ENCODE data around the gene GPATCH1. TPM values are rescaled to one million over a fixed set of nuclear protein-coding genes. Genes with fewer than 3 reads are reported as not detected.

The GPATCH1 gene
- total RNA-seq, 1 donor from 2014 or later = 4.0 TPM

GRCh38 chr19:33063753-33064457 lies 17.1 kb upstream of the GPATCH1 start:
- DNase-seq (ENCODE audit: low spot score) = peak; percentile 48
- peak; percentile 36 for ATAC-seq

GRCh38 chr19:33064458-33064791 lies 16.6 kb upstream of the GPATCH1 start:
- ATAC-seq = peak; percentile 85

DNA sequence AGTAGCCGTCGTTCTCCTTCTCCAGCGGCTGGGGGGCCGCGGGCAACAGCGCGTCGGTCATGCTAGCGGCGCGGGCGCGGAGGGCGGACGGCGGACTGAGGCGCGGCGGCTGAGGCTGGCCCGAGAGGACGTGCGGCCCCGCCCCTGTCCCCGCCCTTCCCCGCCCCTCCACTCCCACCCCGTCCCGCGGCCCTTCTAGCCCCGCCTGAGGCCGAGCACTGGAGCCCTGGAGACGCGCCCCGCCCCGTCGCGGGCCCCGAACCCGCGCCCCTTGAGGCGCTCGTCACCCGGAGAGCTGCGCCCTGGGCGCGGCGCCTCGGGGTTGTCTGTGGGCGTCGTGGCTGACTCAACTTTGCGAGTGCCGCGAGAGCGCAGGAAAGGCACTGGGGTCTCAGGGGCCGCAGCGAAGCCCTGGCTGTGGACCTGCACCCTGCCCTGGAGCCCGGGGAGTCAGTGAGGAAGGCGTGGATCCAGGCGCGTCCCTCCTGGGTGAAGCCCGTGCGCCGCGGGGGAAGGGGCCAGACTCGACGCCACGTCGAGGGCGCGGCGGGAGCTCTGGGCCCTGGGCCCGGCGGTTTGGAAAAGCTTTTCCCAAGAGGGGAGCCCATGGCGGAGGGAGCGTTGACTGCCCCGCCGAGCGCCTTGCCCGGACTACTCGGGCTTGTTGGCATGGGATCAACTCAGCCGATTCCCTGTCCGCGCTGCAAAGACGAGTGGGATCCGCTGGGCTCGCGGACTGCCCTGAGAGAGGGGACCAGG lies 16.0 kb upstream of the GPATCH1 start, which contains the start of gene RHPN2:
Gene RHPN2, minus strand, starts transcription at position 97 of the 759 bp plus-strand sequence. Its CDS starts 36 bp downstream, at position 61.
- peak; percentile 92 for ATAC-seq
- peak; percentile 81 for DNase-seq (ENCODE audit: low spot score)

More at GRCh38 chr19:33064458-33064791, 16.6 kb upstream of the GPATCH1 start:
- DNase-seq (ENCODE audit: low spot score) = peak; percentile 77

DNA sequence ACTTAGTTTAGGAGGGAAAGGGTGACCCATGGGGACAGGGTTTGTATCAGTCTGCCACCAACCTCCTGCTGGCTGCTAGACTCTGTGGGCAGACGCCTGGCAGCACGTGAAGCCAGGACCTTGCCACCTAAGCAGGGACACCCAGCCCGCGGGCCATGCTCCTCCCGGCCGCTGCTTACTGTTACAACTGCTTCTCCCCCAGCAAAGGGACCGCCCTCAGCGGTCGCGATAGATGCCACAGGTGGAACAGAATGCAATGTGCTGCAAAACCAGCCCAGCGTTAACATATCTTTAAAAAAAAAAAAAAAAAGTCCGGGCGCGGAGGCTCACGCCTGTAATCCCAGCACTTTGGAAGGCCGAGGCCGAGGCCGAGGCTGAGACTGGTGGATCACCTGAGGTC lies 14.4 kb upstream of the GPATCH1 start:
- no peak for DNase-seq (ENCODE audit: low spot score)
- no peak for ATAC-seq

DNA sequence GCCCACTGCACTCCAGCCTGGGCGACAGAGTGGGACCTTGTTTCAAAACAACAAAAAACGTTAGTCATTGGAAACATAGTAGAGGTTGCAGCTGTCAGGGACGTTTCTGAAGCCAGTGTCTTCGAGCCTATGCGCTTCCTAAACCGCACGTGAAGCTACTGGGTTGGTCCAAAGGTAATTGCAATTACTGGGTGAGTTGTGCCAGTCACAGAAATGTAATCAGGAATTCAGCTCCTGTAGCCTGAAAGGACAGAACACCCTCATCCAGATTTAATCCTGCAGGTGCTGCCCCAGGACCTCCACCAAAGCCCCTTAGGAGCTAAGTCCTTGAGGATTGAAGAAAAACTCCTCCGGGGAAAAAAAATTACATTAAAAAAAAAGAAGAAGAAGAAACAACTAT lies 13.9 kb upstream of the GPATCH1 start:
- no peak for ATAC-seq
- DNase-seq (ENCODE audit: low spot score) = no peak

GRCh38 chr19:33071887-33072286 lies 9.1 kb upstream of the GPATCH1 start:
- DNase-seq (ENCODE audit: low spot score) (no peak), ATAC-seq (no peak)

GRCh38 chr19:33075519-33075918 lies 5.5 kb upstream of the GPATCH1 start:
- DNase-seq (ENCODE audit: low spot score) (no peak), ATAC-seq (no peak)

GRCh38 chr19:33085570-33086128 lies 4.7 kb downstream of the GPATCH1 start:
- ATAC-seq (no peak), DNase-seq (ENCODE audit: low spot score) (no peak)

DNA sequence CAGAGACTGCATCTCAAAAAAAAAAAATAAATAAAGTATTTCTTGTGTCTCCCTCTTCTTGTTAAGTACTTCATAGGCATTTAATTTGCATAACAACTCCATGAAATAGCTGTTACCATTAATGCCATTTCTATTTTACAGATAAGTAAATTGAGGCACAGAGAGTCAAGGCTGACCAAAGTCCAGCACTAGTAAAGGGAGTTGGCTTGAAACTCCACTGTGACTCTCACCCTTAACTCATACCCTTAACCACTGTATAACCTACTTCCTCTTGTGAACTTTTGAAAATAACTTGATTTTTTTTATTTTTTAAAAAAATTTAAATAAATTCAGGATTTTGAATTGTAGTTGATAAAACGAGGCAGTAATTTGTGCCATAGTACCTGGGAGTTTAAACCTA lies 6.0 kb downstream of the GPATCH1 start:
- no peak for ATAC-seq

GRCh38 chr19:33089010-33089409 lies 8.0 kb downstream of the GPATCH1 start:
- DNase-seq (ENCODE audit: low spot score) = no peak
- ATAC-seq = no peak

More for the DNA sequence above, 6.0 kb downstream of the GPATCH1 start:
- no peak for DNase-seq (ENCODE audit: low spot score)

DNA sequence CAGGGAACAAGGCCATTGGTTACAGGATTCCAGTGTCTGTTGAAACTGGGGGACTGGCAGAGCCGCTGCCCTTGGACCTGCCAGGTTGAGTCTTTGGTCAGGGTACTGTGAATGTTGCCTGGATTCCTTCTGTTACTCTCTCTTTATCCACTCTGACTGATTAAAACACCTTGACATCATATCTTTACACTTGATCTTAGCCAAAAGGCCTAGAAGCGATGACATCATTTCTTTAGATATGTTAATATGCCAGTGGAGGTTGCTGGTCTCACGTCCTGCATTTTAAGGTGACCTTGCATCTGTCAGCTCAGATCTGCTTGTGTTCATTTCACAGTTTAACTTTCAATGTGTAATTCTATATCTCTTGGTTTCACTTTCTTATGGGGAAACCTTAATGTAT lies 9.2 kb downstream of the GPATCH1 start:
- ATAC-seq (no peak), DNase-seq (ENCODE audit: low spot score) (no peak)

GRCh38 chr19:33093420-33094210 lies 12.6 kb downstream of the GPATCH1 start:
- ATAC-seq (no peak), DNase-seq (ENCODE audit: low spot score) (no peak)

GRCh38 chr19:33094436-33095067 lies 13.6 kb downstream of the GPATCH1 start:
- no peak for ATAC-seq
- no peak for DNase-seq (ENCODE audit: low spot score)

GRCh38 chr19:33096005-33096404 lies 15.0 kb downstream of the GPATCH1 start:
- DNase-seq (ENCODE audit: low spot score) = no peak
- no peak for ATAC-seq

GRCh38 chr19:33098055-33098534 lies 17.1 kb downstream of the GPATCH1 start:
- ATAC-seq = peak; percentile 64
- DNase-seq (ENCODE audit: low spot score) = peak; percentile 64

DNA sequence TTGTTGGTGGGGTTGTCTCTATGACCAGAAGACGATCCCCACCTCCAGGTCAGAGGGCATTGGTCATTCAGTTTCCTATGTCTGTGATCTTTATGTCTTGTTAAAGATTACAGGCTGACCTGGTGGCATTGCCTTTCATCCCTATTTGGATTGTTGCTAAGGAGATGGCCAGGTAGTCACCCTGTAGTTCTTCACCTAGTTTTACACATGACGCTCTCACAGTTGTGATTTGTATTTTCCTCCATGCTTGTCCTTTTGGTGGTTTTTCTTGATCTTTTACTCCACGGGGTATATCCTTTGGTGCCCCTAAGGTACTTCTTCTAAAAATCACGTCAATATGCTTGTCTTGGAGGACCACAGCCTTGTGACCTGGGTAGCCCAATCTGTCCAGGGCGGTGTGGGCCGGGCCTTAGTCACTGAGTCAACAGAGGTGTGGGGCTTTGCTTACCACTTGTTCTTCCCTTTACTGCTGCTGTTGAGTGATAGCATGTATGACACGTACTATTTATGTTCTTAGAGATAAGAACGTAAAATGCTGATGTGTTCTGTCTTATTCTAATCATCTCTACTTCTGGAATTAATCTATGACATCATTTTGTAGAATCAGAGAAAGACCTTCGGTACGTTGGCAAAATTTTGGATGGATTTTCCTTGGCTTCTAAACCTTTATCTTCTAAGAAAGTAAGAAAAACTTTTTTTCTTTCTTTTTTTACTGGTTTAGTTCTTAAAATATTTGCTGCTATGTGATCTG lies 20.1 kb downstream of the GPATCH1 start:
- DNase-seq (ENCODE audit: low spot score) (no peak), ATAC-seq (no peak)

GRCh38 chr19:33102893-33103292 lies 21.9 kb downstream of the GPATCH1 start:
- no peak for DNase-seq (ENCODE audit: low spot score)
- ATAC-seq = no peak

DNA sequence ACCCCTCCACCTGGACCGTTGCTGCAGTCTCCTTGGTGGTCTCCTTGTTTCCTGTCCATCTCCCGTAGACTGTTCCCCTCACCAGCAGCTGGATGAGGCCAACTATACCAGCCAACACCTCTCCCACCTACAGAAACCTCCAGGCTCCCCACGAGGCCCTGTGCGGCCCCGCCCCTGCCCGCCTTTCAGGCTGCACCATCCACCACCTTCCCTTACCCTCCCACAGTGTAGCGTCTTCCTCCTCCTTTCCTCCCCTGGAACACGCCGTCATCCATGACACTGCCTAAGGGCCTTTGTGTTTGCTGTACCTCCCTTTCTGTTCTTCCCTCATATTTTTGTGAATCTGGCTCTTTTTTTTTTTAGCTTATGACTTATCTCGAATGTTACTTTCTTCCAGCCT lies 27.2 kb downstream of the GPATCH1 start:
- ATAC-seq = no peak

GRCh38 chr19:33110137-33110910 lies 29.3 kb downstream of the GPATCH1 start:
- DNase-seq (ENCODE audit: low spot score) = no peak

More for the DNA sequence above, 27.2 kb downstream of the GPATCH1 start:
- DNase-seq (ENCODE audit: low spot score) = no peak

More at GRCh38 chr19:33110137-33110910, 29.3 kb downstream of the GPATCH1 start:
- peak; percentile 55 for ATAC-seq

Measured in left lobe of liver (tissue), 2 donors.